Tibial nerve (tissue), 3 donors: ENCODE measurements around the gene SLC9A1.

ENCODE experiments used
- CTCF ChIP-seq, 5 experiments: fragments of 200-600 bp in 3 of 5; fragments of 450-650 bp in 2 of 5; sonication (generic) in 3 of 5; IDR thresholded peaks; one replicate each; pipeline ENCODE4 v1.5.1; 2016 to 2019; ENCODE audit warnings: antibody characterized with exemption in 5 of 5, mild to moderate bottlenecking in 3 of 5, moderate library complexity in 2 of 5
- POLR2A ChIP-seq, 2 donors: fragments of 450-650 bp; IDR thresholded peaks; one replicate each; pipeline ENCODE4 v1.6.1; 2017; ENCODE audit warnings: antibody characterized with exemption in 2 of 2, mild to moderate bottlenecking in 2 of 2, moderate library complexity in 2 of 2

DNA sequence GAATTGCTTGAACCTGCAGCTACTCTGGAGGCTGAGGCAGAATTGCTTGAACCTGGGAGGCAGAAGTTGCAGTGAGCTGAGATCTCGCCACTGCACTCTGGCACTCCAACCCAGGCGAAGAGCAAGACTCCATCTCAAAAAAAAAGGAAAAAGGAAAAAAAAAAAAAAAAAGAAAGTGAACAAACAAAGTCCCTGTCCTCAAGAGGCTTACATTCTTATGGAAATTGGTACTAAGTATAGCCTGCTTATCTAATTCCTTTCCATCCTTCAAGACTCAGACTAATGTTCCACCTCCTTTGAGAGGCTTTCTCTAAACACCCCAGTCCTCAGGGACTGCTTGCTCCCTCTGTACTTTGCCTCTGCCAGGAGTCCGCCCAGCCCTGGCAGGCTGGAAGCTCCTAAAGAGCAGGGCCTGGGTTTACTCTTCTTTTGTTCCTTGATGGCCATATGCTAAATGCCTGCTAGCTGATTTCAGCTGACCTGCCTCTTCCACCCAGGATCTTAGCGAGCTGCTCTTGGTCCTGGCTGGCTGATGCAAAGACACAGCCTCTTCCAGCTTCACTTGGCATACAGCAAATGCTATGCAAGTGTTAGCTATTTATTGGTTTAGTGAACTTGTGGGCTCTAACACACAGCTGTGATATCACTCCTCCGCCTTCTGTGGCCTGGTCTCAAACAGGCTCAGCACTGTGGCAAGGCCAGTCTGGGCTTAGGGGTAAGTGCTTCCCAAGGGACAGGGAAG is 9.8 kb downstream of the SLC9A1 start:
- TF ChIP-seq POLR2A (IDR thresholded peaks at IDR 0.05) = no peak
- no peak for TF ChIP-seq CTCF (IDR thresholded peaks at IDR 0.05)
